Right cardiac atrium (tissue), 5 donors: ENCODE results near the gene TUG1. TPM values are rescaled to one million over a fixed set of nuclear protein-coding genes. Genes with fewer than 3 reads are reported as not detected.
A peak's percentile ranks its signal among the peaks of the same experiment; 100 is the strongest.

Experiments
- ATAC-seq, 2 donors: fragments of 200-7000 bp; cut with Tn5 transposase; one replicate each; pipeline versions ENCODE4 v1.8.0 to v1.9.1; 2020; ENCODE audit warnings: moderate library complexity in 2 of 2, mild to moderate bottlenecking in 1 of 2
- DNase-seq, 3 donors: peaks; one replicate each; pipeline ENCODE4 v3.0.0-alpha.2; 2020
- H3K27ac ChIP-seq: one replicate; pipeline ENCODE4 v1.5.1; 2013; ENCODE audit warnings: mild to moderate bottlenecking, low read length, control low read depth, moderate library complexity
- H3K27me3 ChIP-seq: one replicate; pipeline ENCODE4 v1.6.1; 2013; ENCODE audit not compliant: control insufficient read depth, insufficient read depth
- H3K4me1 ChIP-seq: one replicate; pipeline ENCODE4 v1.6.1; 2013; ENCODE audit warnings: low read length; ENCODE audit not compliant: control insufficient read depth, insufficient read depth
- H3K4me3 ChIP-seq: one replicate; pipeline ENCODE4 v1.5.1; 2013; ENCODE audit warnings: low read length, control low read depth
- H3K9me3 ChIP-seq: one replicate; pipeline ENCODE4 v1.6.1; 2013; ENCODE audit warnings: low read length; ENCODE audit not compliant: control insufficient read depth
- WGBS: extraction: QIAGEN DNeasy Blood & Tissue Kit; methylation state at CpG from one replicate; pipeline ENCODE4 v1.1.7; 2013; 5-methylcytosine and 5-hydroxymethylcytosine counted together
- intact Hi-C, 4 donors: fragments of 100-400 bp; cut with DNase I; formaldehyde crosslinking; loops; one replicate each; pipeline versions ENCODE4 v1.11.0 to v1.14.0; 2022 to 2023
- long read RNA-seq, 4 donors: library from polyadenylated mRNA; unstranded; transcript quantifications; one replicate each; pipeline ENCODE4 v2.0.0, GENCODE V29; 2020 to 2021
- polyA plus RNA-seq: library from polyadenylated mRNA; stranded (reverse); fragments of 200-250 nt; gene quantifications from one replicate; pipeline ENCODE4 v1.2.3, GENCODE V29; 2013
- total RNA-seq, 4 donors: library from RNA; stranded (reverse); fragmentation: NEBNext Ultra II Directional; extraction: Animal tissue kit (Norgen Biotek cat#: 25700); gene quantifications; one replicate each; pipeline ENCODE4 v1.2.1, GENCODE V29; 2021
- donor health status: healthy with polysubstance abuse.
- donor health status: DM: no; HTN: yes; CAD: no.
- donor health status: DM: no; HTN: no; CAD: no.
- donor health status: DM: no; HTN: yes; CAD: no; lungs with severe emphysema.
- donor health status: DM: yes; HTN: yes; CAD: no.

TUG1 gene
- 10 to 100 TPM; 42.1 to 56.2 (median 47.3) TPM for total RNA-seq
- polyA plus RNA-seq = 22.8 TPM
- long read RNA-seq, donor 1, full-length matches to known transcripts = 25 of 37 reads
- long read RNA-seq, donor 1, partial matches to known transcripts = 0 of 37 reads
- long read RNA-seq, donor 1, other reads (novel, unspliced or antisense) = 12 of 37 reads
- long read RNA-seq, donor 2, full-length matches to known transcripts = 2 of 15 reads
- long read RNA-seq, donor 2, partial matches to known transcripts = 1 of 15 reads
- long read RNA-seq, donor 2, other reads (novel, unspliced or antisense) = 12 of 15 reads
- long read RNA-seq, donor 3, full-length matches to known transcripts = 106 of 142 reads
- long read RNA-seq, donor 3, partial matches to known transcripts = 2 of 142 reads
- long read RNA-seq, donor 3, other reads (novel, unspliced or antisense) = 34 of 142 reads
- long read RNA-seq, donor 4, full-length matches to known transcripts = 4 of 9 reads
- long read RNA-seq, donor 4, partial matches to known transcripts = 0 of 9 reads
- long read RNA-seq, donor 4, other reads (novel, unspliced or antisense) = 5 of 9 reads

- intact Hi-C loops = loop anchor here in 3 of 4 donors (5.0 kb wide), 1 partner anchor 113 kb away; the partner anchor contains the start of gene SMTN (in 3 of the 3)
- under 1% methylated on average over 67 of the region's 67 CpGs for WGBS
- Histone ChIP-seq H3K4me1 (peaks cover 5% of the 10 kb centered on the region), H3K4me3 (peak within 1 kb of the TSS; percentile 81), H3K27me3 (no peaks in the 10 kb centered on the region), H3K27ac (peak within 1 kb of the TSS; percentile 81), H3K9me3 (peaks cover 5% of the 10 kb centered on the region)
- ATAC-seq (peak; percentile 98), DNase-seq (peak; percentile 99 to 100 (median 99))
Observed at GRCh38 chr22:30968924-30969531, at the start of gene TUG1. TSS of gene TUG1 (plus strand) at chr22:30969265.

GRCh38 chr22:30919973-30920372 is 49.1 kb upstream of the TUG1 start:
- intact Hi-C loops = loop anchor here (2.0 to 10.0 kb wide), 5 partner anchors 153 to 285 kb away; partner anchors contain the start of gene SLC35E4 (in 2 of the 4)
- no peaks in the 10 kb centered on the region for H3K9me3 ChIP-seq
- no peak overlapping the region for H3K4me3 ChIP-seq
- DNase-seq (no peak), ATAC-seq (no peak)
- peaks cover 2% of the 10 kb centered on the region for H3K4me1 ChIP-seq
- no peaks in the 10 kb centered on the region for H3K27me3 ChIP-seq
- 79% methylated on average over 7 of the region's 7 CpGs for WGBS
- no peak overlapping the region for H3K27ac ChIP-seq

- ATAC-seq (peak; percentile 70 to 82), DNase-seq (peak; percentile 82 to 95 (median 92))
- peaks cover 2% of the 10 kb centered on the region for H3K4me1 ChIP-seq
- no peaks in the 10 kb centered on the region for H3K9me3 ChIP-seq
- intact Hi-C loops = loop anchor here in 2 of 4 donors (2.0 to 10.0 kb wide), 3 partner anchors 153 to 286 kb away; partner anchors contain the start of gene SLC35E4 (in 1 of the 2)
- no peak overlapping the region for H3K27ac ChIP-seq
- H3K27me3 ChIP-seq = no peaks in the 10 kb centered on the region
- 1% methylated on average over 9 of the region's 9 CpGs for WGBS
- peak overlapping the region; percentile 18 for H3K4me3 ChIP-seq
Observed at GRCh38 chr22:30920407-30920806, 48.7 kb upstream of the TUG1 start.

- Histone ChIP-seq H3K27ac (no peak overlapping the region), H3K4me1 (peaks cover 2% of the 10 kb centered on the region), H3K4me3 (no peak overlapping the region), H3K9me3 (no peaks in the 10 kb centered on the region), H3K27me3 (no peaks in the 10 kb centered on the region)
- DNase-seq (no peak), ATAC-seq (no peak)
- 64% methylated on average over 6 of the region's 6 CpGs for WGBS
- intact Hi-C loops = loop anchor here in 2 of 4 donors (2.0 to 10.0 kb wide), 3 partner anchors 154 to 286 kb away; partner anchors contain the start of gene SLC35E4 (in 1 of the 2)
Observed at GRCh38 chr22:30921108-30921507, 48.0 kb upstream of the TUG1 start.

GRCh38 chr22:30922151-30922611 is 46.9 kb upstream of the TUG1 start:
- DNase-seq (peak; percentile 71 to 91 (median 89)), ATAC-seq (peak; percentile 55 to 58)
- Histone ChIP-seq H3K27me3 (no peaks in the 10 kb centered on the region), H3K4me3 (peak overlapping the region; percentile 75), H3K27ac (no peak overlapping the region), H3K9me3 (no peaks in the 10 kb centered on the region), H3K4me1 (peaks cover 2% of the 10 kb centered on the region)
- 35% methylated on average over 34 of the region's 34 CpGs for WGBS
- intact Hi-C loops = loop anchor here in 2 of 4 donors (5.0 to 10.0 kb wide), 2 partner anchors 155 to 287 kb away; partner anchors contain the start of gene SLC35E4 (in 1 of the 2)

- intact Hi-C loops = loop anchor here in 2 of 4 donors (5.0 to 10.0 kb wide), 2 partner anchors 156 to 289 kb away; partner anchors contain the start of gene SLC35E4 (in 1 of the 2)
- WGBS = 89% methylated on average over 9 of the region's 9 CpGs
- DNase-seq (no peak), ATAC-seq (no peak)
- Histone ChIP-seq H3K4me1 (peaks cover 2% of the 10 kb centered on the region), H3K27me3 (no peaks in the 10 kb centered on the region), H3K27ac (no peak overlapping the region), H3K9me3 (no peaks in the 10 kb centered on the region), H3K4me3 (no peak overlapping the region)
Observed at GRCh38 chr22:30923168-30923900, 45.7 kb upstream of the TUG1 start.

GRCh38 chr22:30925667-30926066 is 43.4 kb upstream of the TUG1 start:
- 86% methylated on average over 5 of the region's 5 CpGs for WGBS
- no peak for ATAC-seq
- H3K27ac ChIP-seq = no peak overlapping the region
- no peak overlapping the region for H3K4me3 ChIP-seq
- no peaks in the 10 kb centered on the region for H3K9me3 ChIP-seq
- peaks cover 2% of the 10 kb centered on the region for H3K4me1 ChIP-seq
- no peak for DNase-seq
- H3K27me3 ChIP-seq = no peaks in the 10 kb centered on the region
- intact Hi-C loops = loop anchor here in 1 of 4 donors (10.0 kb wide), 1 partner anchor 291 kb away; the partner anchor contains the start of gene SLC35E4

- H3K27ac ChIP-seq = no peak overlapping the region
- no peaks in the 10 kb centered on the region for H3K4me1 ChIP-seq
- H3K9me3 ChIP-seq = no peaks in the 10 kb centered on the region
- intact Hi-C loops = loop anchor here in 1 of 4 donors (10.0 kb wide), 1 partner anchor 292 kb away; the partner anchor contains the start of gene SLC35E4
- H3K27me3 ChIP-seq = no peaks in the 10 kb centered on the region
- DNase-seq (no peak), ATAC-seq (no peak)
- 87% methylated on average over 4 of the region's 4 CpGs for WGBS
- H3K4me3 ChIP-seq = no peak overlapping the region
Observed at GRCh38 chr22:30926706-30927105, 42.4 kb upstream of the TUG1 start.

- no peaks in the 10 kb centered on the region for H3K4me1 ChIP-seq
- H3K9me3 ChIP-seq = no peaks in the 10 kb centered on the region
- intact Hi-C loops = loop anchor here in 1 of 4 donors (10.0 kb wide), 1 partner anchor 293 kb away; the partner anchor contains the start of gene SLC35E4
- WGBS = 93% methylated on average over 10 of the region's 10 CpGs
- ATAC-seq (no peak), DNase-seq (no peak)
- no peaks in the 10 kb centered on the region for H3K27me3 ChIP-seq
- H3K27ac ChIP-seq = no peak overlapping the region
- H3K4me3 ChIP-seq = no peak overlapping the region
Observed at GRCh38 chr22:30927806-30928205, 41.3 kb upstream of the TUG1 start.

- no peaks in the 10 kb centered on the region for H3K4me1 ChIP-seq
- H3K9me3 ChIP-seq = no peaks in the 10 kb centered on the region
- WGBS = 93% methylated on average over 6 of the region's 6 CpGs
- H3K27ac ChIP-seq = no peak overlapping the region
- intact Hi-C loops = loop anchor here in 1 of 4 donors (10.0 kb wide), 1 partner anchor 294 kb away; the partner anchor contains the start of gene SLC35E4
- ATAC-seq = no peak
- no peaks in the 10 kb centered on the region for H3K27me3 ChIP-seq
- no peak for DNase-seq
- no peak overlapping the region for H3K4me3 ChIP-seq
Observed at GRCh38 chr22:30928401-30928800, 40.7 kb upstream of the TUG1 start.
